ENCODE results near the gene DISP1. TPM values are rescaled to one million over a fixed set of nuclear protein-coding genes. Genes with fewer than 3 reads are reported as not detected.

The DISP1 gene
- polyA plus RNA-seq, 3 donors, result 13.5 to 16.1 (median 14.7) TPM

- DNase-seq (ENCODE audit: extremely low read depth in 1 of 11, low read depth in 9 of 11, low spot score in 4 of 11), result no peak
Measured at GRCh38 chr1:222788402-222789156, 26.3 kb upstream of the DISP1 start.

- DNase-seq (ENCODE audit: extremely low read depth in 1 of 11, low read depth in 9 of 11, low spot score in 4 of 11), result no peak
Measured at GRCh38 chr1:222790115-222790514, 24.7 kb upstream of the DISP1 start.

GRCh38 chr1:222790520-222790919 is 24.3 kb upstream of the DISP1 start:
- no peak for DNase-seq (ENCODE audit: extremely low read depth in 1 of 11, low read depth in 9 of 11, low spot score in 4 of 11)

GRCh38 chr1:222791006-222791710 is 23.7 kb upstream of the DISP1 start:
- DNase-seq (ENCODE audit: extremely low read depth in 1 of 11, low read depth in 9 of 11, low spot score in 4 of 11), result no peak

- DNase-seq (ENCODE audit: extremely low read depth in 1 of 11, low read depth in 9 of 11, low spot score in 4 of 11), result no peak
Measured at GRCh38 chr1:222792744-222793143, 22.1 kb upstream of the DISP1 start.

- no peak for DNase-seq (ENCODE audit: extremely low read depth in 1 of 11, low read depth in 9 of 11, low spot score in 4 of 11)
Measured at GRCh38 chr1:222794656-222795474, 20.0 kb upstream of the DISP1 start.

GRCh38 chr1:222798116-222798515 is 16.7 kb upstream of the DISP1 start:
- peak in 3 of 11 donors; percentile 6 to 46 (median 36) for DNase-seq (ENCODE audit: extremely low read depth in 1 of 11, low read depth in 9 of 11, low spot score in 4 of 11)

GRCh38 chr1:222798975-222799374 is 15.9 kb upstream of the DISP1 start:
- DNase-seq (ENCODE audit: extremely low read depth in 1 of 11, low read depth in 9 of 11, low spot score in 4 of 11), result no peak

- DNase-seq (ENCODE audit: extremely low read depth in 1 of 11, low read depth in 9 of 11, low spot score in 4 of 11), result no peak
Measured at GRCh38 chr1:222801067-222801466, 13.8 kb upstream of the DISP1 start.

GRCh38 chr1:222811671-222812070 is 3.2 kb upstream of the DISP1 start:
- no peak for DNase-seq (ENCODE audit: extremely low read depth in 1 of 11, low read depth in 9 of 11, low spot score in 4 of 11)

- DNase-seq (ENCODE audit: extremely low read depth in 1 of 11, low read depth in 9 of 11, low spot score in 4 of 11), result no peak
Measured at GRCh38 chr1:222813866-222814535, 838 bp upstream of the DISP1 start.

GRCh38 chr1:222815440-222815765 is 564 bp downstream of the DISP1 start:
- DNase-seq (ENCODE audit: extremely low read depth in 1 of 11, low read depth in 9 of 11, low spot score in 4 of 11), result no peak

- DNase-seq (ENCODE audit: extremely low read depth in 1 of 11, low read depth in 9 of 11, low spot score in 4 of 11), result no peak
Measured at GRCh38 chr1:222817529-222817928, 2.7 kb downstream of the DISP1 start.

- no peak for DNase-seq (ENCODE audit: extremely low read depth in 1 of 11, low read depth in 9 of 11, low spot score in 4 of 11)
Measured at GRCh38 chr1:222818171-222818570, 3.3 kb downstream of the DISP1 start.

- DNase-seq (ENCODE audit: extremely low read depth in 1 of 11, low read depth in 9 of 11, low spot score in 4 of 11), result no peak
Measured at GRCh38 chr1:222820171-222820712, 5.4 kb downstream of the DISP1 start.

GRCh38 chr1:222821239-222821638 is 6.4 kb downstream of the DISP1 start:
- no peak for DNase-seq (ENCODE audit: extremely low read depth in 1 of 11, low read depth in 9 of 11, low spot score in 4 of 11)

GRCh38 chr1:222823695-222824094 is 8.9 kb downstream of the DISP1 start:
- DNase-seq (ENCODE audit: extremely low read depth in 1 of 11, low read depth in 9 of 11, low spot score in 4 of 11), result no peak

- no peak for DNase-seq (ENCODE audit: extremely low read depth in 1 of 11, low read depth in 9 of 11, low spot score in 4 of 11)
Measured at GRCh38 chr1:222824641-222825040, 9.8 kb downstream of the DISP1 start.

- no peak for DNase-seq (ENCODE audit: extremely low read depth in 1 of 11, low read depth in 9 of 11, low spot score in 4 of 11)
Measured at GRCh38 chr1:222828939-222829338, 14.1 kb downstream of the DISP1 start.
